Liver (tissue), 3 donors: ENCODE results near the gene ZNF770.

ENCODE experiments used
- EGR1 ChIP-seq, 2 donors: IDR thresholded peaks; 2 replicates each; pipeline ENCODE4 v1.6.1; 2016 to 2018; ENCODE audit warnings: antibody characterized with exemption in 2 of 2, low read depth in 2 of 2
- JUND ChIP-seq, 2 donors: IDR thresholded peaks; 2 replicates each; pipeline ENCODE4 v1.6.1; 2016; ENCODE audit warnings: antibody characterized with exemption in 2 of 2
- RAD21 ChIP-seq, 2 donors: IDR thresholded peaks; 2 replicates each; pipeline ENCODE4 v1.6.1; 2016; ENCODE audit warnings: antibody characterized with exemption in 2 of 2, mild to moderate bottlenecking in 2 of 2
- TAF1 ChIP-seq: conservative IDR thresholded peaks from 2 replicates; pipeline ENCODE4 v1.6.1; 2016; ENCODE audit warnings: antibody characterized with exemption, mild to moderate bottlenecking
- YY1 ChIP-seq: IDR thresholded peaks from 2 replicates; pipeline ENCODE4 v1.6.1; 2016; ENCODE audit warnings: antibody characterized with exemption, mild to moderate bottlenecking
- TF ChIP-seq, protein P1 (sequence below): fragments of 150-350 bp; IDR thresholded peaks from 2 replicates; pipeline ENCODE4 v1.5.1; 2017; ENCODE audit warnings: improper control_type of control experiment, low read depth, low read length; ENCODE audit not compliant: missing input control
- TF ChIP-seq, protein P2 (sequence below): IDR thresholded peaks from 2 replicates; pipeline ENCODE4 v1.6.1; 2016; ENCODE audit warnings: antibody characterized with exemption
- TF ChIP-seq, protein P3 (sequence below): IDR thresholded peaks from 2 replicates; pipeline ENCODE4 v1.6.1; 2016; ENCODE audit warnings: antibody characterized with exemption, mild to moderate bottlenecking
- TF ChIP-seq, protein P4 (sequence below): IDR thresholded peaks from 2 replicates; pipeline ENCODE4 v1.6.1; 2016; ENCODE audit warnings: antibody characterized with exemption
- donor health status: healthy.
- donor health status: healthy.

DNA sequence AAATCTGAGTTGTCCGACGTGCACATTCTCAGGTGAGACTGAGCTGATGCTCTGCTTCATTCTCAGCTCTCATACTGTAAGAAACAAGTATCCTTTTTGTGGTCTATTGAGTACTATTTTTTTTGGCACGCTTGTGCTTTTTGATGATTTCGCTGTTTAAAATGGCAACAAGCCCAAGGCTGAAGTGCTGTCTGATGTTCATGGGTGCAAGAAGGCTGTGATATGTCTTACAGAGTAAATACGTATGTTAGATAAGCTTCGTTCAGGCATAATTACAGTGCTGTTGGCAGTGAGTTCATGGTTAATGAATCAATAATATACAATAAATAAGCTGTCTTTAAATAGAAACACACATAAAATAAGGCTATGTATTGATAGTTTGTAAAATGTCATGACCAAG lies 45.7 kb downstream of the ZNF770 start:
- TF ChIP-seq, protein P1, sequence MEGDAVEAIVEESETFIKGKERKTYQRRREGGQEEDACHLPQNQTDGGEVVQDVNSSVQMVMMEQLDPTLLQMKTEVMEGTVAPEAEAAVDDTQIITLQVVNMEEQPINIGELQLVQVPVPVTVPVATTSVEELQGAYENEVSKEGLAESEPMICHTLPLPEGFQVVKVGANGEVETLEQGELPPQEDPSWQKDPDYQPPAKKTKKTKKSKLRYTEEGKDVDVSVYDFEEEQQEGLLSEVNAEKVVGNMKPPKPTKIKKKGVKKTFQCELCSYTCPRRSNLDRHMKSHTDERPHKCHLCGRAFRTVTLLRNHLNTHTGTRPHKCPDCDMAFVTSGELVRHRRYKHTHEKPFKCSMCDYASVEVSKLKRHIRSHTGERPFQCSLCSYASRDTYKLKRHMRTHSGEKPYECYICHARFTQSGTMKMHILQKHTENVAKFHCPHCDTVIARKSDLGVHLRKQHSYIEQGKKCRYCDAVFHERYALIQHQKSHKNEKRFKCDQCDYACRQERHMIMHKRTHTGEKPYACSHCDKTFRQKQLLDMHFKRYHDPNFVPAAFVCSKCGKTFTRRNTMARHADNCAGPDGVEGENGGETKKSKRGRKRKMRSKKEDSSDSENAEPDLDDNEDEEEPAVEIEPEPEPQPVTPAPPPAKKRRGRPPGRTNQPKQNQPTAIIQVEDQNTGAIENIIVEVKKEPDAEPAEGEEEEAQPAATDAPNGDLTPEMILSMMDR: no peak
- TF ChIP-seq EGR1 (IDR thresholded peaks at IDR 0.05; ENCODE audit: low read depth in 2 of 2): no peak
- no peak for TF ChIP-seq RAD21 (IDR thresholded peaks at IDR 0.05)
- TF ChIP-seq, protein P2, sequence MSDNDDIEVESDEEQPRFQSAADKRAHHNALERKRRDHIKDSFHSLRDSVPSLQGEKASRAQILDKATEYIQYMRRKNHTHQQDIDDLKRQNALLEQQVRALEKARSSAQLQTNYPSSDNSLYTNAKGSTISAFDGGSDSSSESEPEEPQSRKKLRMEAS: no peak
- TF ChIP-seq, protein P3, sequence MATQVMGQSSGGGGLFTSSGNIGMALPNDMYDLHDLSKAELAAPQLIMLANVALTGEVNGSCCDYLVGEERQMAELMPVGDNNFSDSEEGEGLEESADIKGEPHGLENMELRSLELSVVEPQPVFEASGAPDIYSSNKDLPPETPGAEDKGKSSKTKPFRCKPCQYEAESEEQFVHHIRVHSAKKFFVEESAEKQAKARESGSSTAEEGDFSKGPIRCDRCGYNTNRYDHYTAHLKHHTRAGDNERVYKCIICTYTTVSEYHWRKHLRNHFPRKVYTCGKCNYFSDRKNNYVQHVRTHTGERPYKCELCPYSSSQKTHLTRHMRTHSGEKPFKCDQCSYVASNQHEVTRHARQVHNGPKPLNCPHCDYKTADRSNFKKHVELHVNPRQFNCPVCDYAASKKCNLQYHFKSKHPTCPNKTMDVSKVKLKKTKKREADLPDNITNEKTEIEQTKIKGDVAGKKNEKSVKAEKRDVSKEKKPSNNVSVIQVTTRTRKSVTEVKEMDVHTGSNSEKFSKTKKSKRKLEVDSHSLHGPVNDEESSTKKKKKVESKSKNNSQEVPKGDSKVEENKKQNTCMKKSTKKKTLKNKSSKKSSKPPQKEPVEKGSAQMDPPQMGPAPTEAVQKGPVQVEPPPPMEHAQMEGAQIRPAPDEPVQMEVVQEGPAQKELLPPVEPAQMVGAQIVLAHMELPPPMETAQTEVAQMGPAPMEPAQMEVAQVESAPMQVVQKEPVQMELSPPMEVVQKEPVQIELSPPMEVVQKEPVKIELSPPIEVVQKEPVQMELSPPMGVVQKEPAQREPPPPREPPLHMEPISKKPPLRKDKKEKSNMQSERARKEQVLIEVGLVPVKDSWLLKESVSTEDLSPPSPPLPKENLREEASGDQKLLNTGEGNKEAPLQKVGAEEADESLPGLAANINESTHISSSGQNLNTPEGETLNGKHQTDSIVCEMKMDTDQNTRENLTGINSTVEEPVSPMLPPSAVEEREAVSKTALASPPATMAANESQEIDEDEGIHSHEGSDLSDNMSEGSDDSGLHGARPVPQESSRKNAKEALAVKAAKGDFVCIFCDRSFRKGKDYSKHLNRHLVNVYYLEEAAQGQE: no peak
- no peak for TF ChIP-seq YY1
- TF ChIP-seq TAF1: no peak
- TF ChIP-seq JUND (IDR thresholded peaks at IDR 0.05): no peak
- TF ChIP-seq, protein P4, sequence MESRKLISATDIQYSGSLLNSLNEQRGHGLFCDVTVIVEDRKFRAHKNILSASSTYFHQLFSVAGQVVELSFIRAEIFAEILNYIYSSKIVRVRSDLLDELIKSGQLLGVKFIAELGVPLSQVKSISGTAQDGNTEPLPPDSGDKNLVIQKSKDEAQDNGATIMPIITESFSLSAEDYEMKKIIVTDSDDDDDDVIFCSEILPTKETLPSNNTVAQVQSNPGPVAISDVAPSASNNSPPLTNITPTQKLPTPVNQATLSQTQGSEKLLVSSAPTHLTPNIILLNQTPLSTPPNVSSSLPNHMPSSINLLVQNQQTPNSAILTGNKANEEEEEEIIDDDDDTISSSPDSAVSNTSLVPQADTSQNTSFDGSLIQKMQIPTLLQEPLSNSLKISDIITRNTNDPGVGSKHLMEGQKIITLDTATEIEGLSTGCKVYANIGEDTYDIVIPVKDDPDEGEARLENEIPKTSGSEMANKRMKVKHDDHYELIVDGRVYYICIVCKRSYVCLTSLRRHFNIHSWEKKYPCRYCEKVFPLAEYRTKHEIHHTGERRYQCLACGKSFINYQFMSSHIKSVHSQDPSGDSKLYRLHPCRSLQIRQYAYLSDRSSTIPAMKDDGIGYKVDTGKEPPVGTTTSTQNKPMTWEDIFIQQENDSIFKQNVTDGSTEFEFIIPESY: no peak
